22Rv1 (cell line): ENCODE results near the gene UGT1A9.

Experiments used
- H3K27ac ChIP-seq: fragments of 450-650 bp; 2 replicates; pipeline ENCODE4 v1.5.1; 2017
- CTCF ChIP-seq: fragments of 450-650 bp; IDR thresholded peaks from 2 replicates; pipeline ENCODE4 v1.5.1; 2017; ENCODE audit warnings: mild to moderate bottlenecking
- ZFX ChIP-seq: fragments of 450-650 bp; IDR thresholded peaks from 2 replicates; pipeline ENCODE4 v1.6.1; 2017; ENCODE audit warnings: antibody characterized with exemption, borderline replicate concordance

The UGT1A9 gene

GRCh38 chr2:233807966-233808935, 136.6 kb downstream of the UGT1A9 start:
- H3K27ac ChIP-seq = no peak overlapping the region
- TF ChIP-seq CTCF = no peak

GRCh38 chr2:233810385-233810784, 138.7 kb downstream of the UGT1A9 start:
- no peak overlapping the region for H3K27ac ChIP-seq
- TF ChIP-seq CTCF = no peak
- TF ChIP-seq ZFX = no peak

- TF ChIP-seq CTCF (no peak), ZFX (no peak)
- no peak overlapping the region for H3K27ac ChIP-seq
Measured at GRCh38 chr2:233811087-233811486, 139.4 kb downstream of the UGT1A9 start.

- no peak overlapping the region for H3K27ac ChIP-seq
- TF ChIP-seq CTCF (no peak), ZFX (no peak)
Measured at GRCh38 chr2:233811732-233812131, 140.0 kb downstream of the UGT1A9 start.

GRCh38 chr2:233813236-233814055, 141.7 kb downstream of the UGT1A9 start:
- TF ChIP-seq ZFX (no peak), CTCF (no peak)
- no peak overlapping the region for H3K27ac ChIP-seq

GRCh38 chr2:233814056-233814835, 142.5 kb downstream of the UGT1A9 start:
- H3K27ac ChIP-seq = no peak overlapping the region

More at GRCh38 chr2:233814056-233814835, 142.5 kb downstream of the UGT1A9 start:
- TF ChIP-seq ZFX (no peak), CTCF (no peak)
